Esophagus muscularis mucosa (tissue), 4 donors: ENCODE results near the gene LOXL3. TPM values are rescaled to one million over a fixed set of nuclear protein-coding genes. Genes with fewer than 3 reads are reported as not detected.

ENCODE experiments used
- DNase-seq: peaks from one replicate; pipeline ENCODE4 v3.0.0-alpha.2; 2017; ENCODE audit errors: extremely low spot score
- H3K27ac ChIP-seq, 4 donors: fragments of 200-600 bp; sonication (generic); replicated peaks in 1 of 4; 1 replicate in 3 of 4; 2 replicates in 1 of 4; pipeline ENCODE4 v1.5.1; 2016 to 2019; ENCODE audit warnings: mild to moderate bottlenecking in 1 of 4
- H3K27me3 ChIP-seq, 4 donors: fragments of 200-600 bp; sonication (generic); one replicate each; pipeline versions ENCODE4 v1.5.1 to v1.6.0; 2016 to 2019
- H3K36me3 ChIP-seq, 4 donors: fragments of 200-600 bp; sonication (generic); one replicate each; pipeline ENCODE4 v1.5.1; 2016 to 2019
- H3K4me1 ChIP-seq, 4 donors: fragments of 200-600 bp; sonication (generic); one replicate each; pipeline ENCODE4 v1.5.1; 2016 to 2019
- H3K4me3 ChIP-seq, 4 donors: fragments of 200-600 bp; sonication (generic); 1 replicate in 2 of 4; 2 replicates in 2 of 4; pipeline ENCODE4 v1.5.1; 2016 to 2019; ENCODE audit warnings: mild to moderate bottlenecking in 4 of 4, moderate library complexity in 1 of 4
- H3K9me3 ChIP-seq, 4 donors: fragments of 200-600 bp; sonication (generic); 1 replicate in 3 of 4; 2 replicates in 1 of 4; pipeline ENCODE4 v1.5.1; 2016 to 2019
- EP300 ChIP-seq: sonication (generic); formaldehyde crosslinking; IDR thresholded peaks from one replicate; pipeline ENCODE4 v1.6.1; 2017; ENCODE audit warnings: antibody characterized with exemption
- POLR2A ChIP-seq: fragments of 450-650 bp; IDR thresholded peaks from one replicate; pipeline ENCODE4 v1.6.1; 2017; ENCODE audit warnings: antibody characterized with exemption, moderate library complexity, mild to moderate bottlenecking, low read depth
- POLR2AphosphoS5 ChIP-seq, 2 donors: sonication (generic); formaldehyde crosslinking; IDR thresholded peaks; one replicate each; pipeline ENCODE4 v1.6.1; 2017; ENCODE audit warnings: antibody characterized with exemption in 2 of 2
- WGBS: methylation state at CpG from one replicate; pipeline ENCODE4 v1.1.5; 2018; 5-methylcytosine and 5-hydroxymethylcytosine counted together
- intact Hi-C: fragments of 100-400 bp; cut with DNase I; formaldehyde crosslinking; loops from one replicate; pipeline ENCODE4 v1.15.1; 2023
- total RNA-seq, 4 donors: library from RNA; depleted of rRNA; stranded (reverse); fragments of >200 nt; gene quantifications; one replicate each; pipeline versions ENCODE4 v1.1.0 to v1.2.1, GENCODE V29; 2016
- TF ChIP-seq, protein P1 (sequence below), 3 experiments: fragments of 200-600 bp in 2 of 3; fragments of 450-650 bp in 1 of 3; sonication (generic) in 2 of 3; IDR thresholded peaks; one replicate each; pipeline ENCODE4 v1.5.1; 2017 to 2019; ENCODE audit warnings: antibody characterized with exemption in 3 of 3, mild to moderate bottlenecking in 2 of 3, moderate library complexity in 1 of 3

LOXL3 gene
- total RNA-seq, 4 donors from 2014 or later, result 7.1 to 8.6 (median 7.7) TPM

DNA sequence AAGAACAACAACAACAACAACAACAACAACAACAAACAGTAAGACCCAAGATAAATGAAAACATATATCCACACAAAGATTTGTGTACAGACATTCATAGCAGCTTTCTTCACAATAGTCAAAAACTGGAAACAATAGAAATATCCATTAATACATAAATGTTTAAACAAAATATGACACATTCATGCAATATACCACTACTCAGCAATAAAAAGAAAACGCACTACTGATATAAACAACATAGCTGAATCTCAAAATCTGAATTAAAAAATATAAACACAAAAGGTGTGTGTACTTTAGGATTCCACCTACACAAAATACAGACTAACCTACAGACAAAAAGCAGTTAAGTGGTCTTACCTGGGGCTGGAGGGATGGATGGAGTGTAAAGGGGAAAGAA is 42.8 kb upstream of the LOXL3 start:
- peaks cover 0 to 60% (median 2%) of the 10 kb centered on the region in 4 donors for H3K27me3 ChIP-seq
- intact Hi-C loops, result no loop called here
- 56% methylated on average over 1 of the region's 1 CpG for WGBS

DNA sequence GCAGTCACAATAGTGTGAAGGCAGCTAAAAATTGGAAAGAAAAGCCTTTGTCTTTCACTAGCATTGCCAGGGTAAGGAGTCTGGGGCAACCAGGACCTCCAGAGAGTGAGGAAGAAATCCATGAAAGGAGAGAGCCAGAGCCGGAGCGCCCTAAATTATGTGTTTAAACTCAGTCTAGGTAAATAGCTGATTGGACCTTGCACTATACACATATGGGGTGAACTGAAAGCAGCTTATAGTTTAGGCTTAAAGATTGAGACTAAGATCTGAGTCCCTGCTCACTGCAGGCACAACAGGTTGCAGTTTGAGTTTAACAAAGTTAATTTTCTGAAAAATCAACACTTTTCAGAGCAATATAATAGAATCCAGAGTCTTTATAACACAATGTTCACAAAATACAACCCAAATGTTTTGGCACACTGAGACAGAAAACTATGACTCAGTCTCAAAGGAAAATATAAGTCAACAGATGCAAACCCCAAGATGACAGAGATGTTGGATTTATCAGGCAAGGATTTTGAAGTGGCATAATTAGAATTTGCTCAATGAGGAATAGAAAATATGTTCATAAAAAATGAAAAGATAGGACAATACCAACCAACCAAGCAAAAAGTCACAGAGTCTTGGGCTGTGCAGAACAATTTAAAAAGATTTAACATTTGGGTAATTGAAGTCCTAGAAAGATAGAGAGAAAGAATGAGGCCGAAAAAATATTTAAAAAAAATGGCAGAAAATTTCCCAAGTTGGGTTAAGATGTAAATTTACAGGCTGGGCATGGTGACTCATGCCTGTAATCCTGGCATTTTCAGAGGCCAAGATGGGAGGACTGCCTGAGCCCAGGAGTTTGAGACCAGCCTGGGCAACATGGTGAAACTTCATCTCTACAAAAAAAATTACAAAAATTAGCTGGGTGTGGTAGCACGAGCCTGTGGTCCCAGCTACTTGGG is 40.4 kb upstream of the LOXL3 start:
- no peaks in the 10 kb centered on the region for H3K36me3 ChIP-seq
- H3K9me3 ChIP-seq, result no peaks in the 10 kb centered on the region
- DNase-seq, result no peak
- no peak overlapping the region for H3K27ac ChIP-seq
- H3K27me3 ChIP-seq, result peaks cover 0 to 68% (median 2%) of the 10 kb centered on the region in 4 donors
- no peaks in the 10 kb centered on the region for H3K4me1 ChIP-seq
- intact Hi-C loops, result no loop called here
- no peak overlapping the region for H3K4me3 ChIP-seq
- 80% methylated on average over 4 of the region's 4 CpGs for WGBS
- no peak for TF ChIP-seq POLR2AphosphoS5 (IDR thresholded peaks at IDR 0.05)
- TF ChIP-seq EP300, result no peak
- no peak for TF ChIP-seq POLR2A

More for the DNA sequence above, 42.8 kb upstream of the LOXL3 start:
- Histone ChIP-seq H3K4me3 (no peak overlapping the region), H3K36me3 (no peaks in the 10 kb centered on the region), H3K4me1 (no peaks in the 10 kb centered on the region), H3K27ac (no peak overlapping the region), H3K9me3 (no peaks in the 10 kb centered on the region)
- TF ChIP-seq POLR2AphosphoS5 (IDR thresholded peaks at IDR 0.05) (no peak), EP300 (no peak), POLR2A (no peak)
- TF ChIP-seq, protein P1, sequence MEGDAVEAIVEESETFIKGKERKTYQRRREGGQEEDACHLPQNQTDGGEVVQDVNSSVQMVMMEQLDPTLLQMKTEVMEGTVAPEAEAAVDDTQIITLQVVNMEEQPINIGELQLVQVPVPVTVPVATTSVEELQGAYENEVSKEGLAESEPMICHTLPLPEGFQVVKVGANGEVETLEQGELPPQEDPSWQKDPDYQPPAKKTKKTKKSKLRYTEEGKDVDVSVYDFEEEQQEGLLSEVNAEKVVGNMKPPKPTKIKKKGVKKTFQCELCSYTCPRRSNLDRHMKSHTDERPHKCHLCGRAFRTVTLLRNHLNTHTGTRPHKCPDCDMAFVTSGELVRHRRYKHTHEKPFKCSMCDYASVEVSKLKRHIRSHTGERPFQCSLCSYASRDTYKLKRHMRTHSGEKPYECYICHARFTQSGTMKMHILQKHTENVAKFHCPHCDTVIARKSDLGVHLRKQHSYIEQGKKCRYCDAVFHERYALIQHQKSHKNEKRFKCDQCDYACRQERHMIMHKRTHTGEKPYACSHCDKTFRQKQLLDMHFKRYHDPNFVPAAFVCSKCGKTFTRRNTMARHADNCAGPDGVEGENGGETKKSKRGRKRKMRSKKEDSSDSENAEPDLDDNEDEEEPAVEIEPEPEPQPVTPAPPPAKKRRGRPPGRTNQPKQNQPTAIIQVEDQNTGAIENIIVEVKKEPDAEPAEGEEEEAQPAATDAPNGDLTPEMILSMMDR (IDR thresholded peaks at IDR 0.05), result no peak
- no peak for DNase-seq

- no peak overlapping the region for H3K4me3 ChIP-seq
- intact Hi-C loops, result loop anchor here (5.0 kb wide), 1 partner anchor 61 kb away; the partner anchor contains the start of genes AUP1, DQX1 and HTRA2
- TF ChIP-seq EP300 (no peak), POLR2AphosphoS5 (IDR thresholded peaks at IDR 0.05) (no peak), POLR2A (no peak)
- TF ChIP-seq, protein P1 (IDR thresholded peaks at IDR 0.05), result no peak
- no peaks in the 10 kb centered on the region for H3K9me3 ChIP-seq
- H3K27ac ChIP-seq, result no peak overlapping the region
- DNase-seq, result no peak
- peaks cover 0 to 5% (median 0%) of the 10 kb centered on the region in 4 donors for H3K4me1 ChIP-seq
- WGBS, result 68% methylated on average over 2 of the region's 2 CpGs
- H3K27me3 ChIP-seq, result peaks cover 0 to 37% (median 0%) of the 10 kb centered on the region in 4 donors
- no peaks in the 10 kb centered on the region for H3K36me3 ChIP-seq
These were observed 34.9 kb upstream of the LOXL3 start for GRCh38 chr2:74588664-74589063.

GRCh38 chr2:74587664-74588277 is 34.0 kb upstream of the LOXL3 start:
- TF ChIP-seq, protein P1 (IDR thresholded peaks at IDR 0.05), result peak; percentile 71 to 80 (median 73)
- TF ChIP-seq POLR2AphosphoS5 (IDR thresholded peaks at IDR 0.05) (peak in 1 of 2 donors; percentile 58), POLR2A (no peak), EP300 (no peak)
- Histone ChIP-seq H3K4me1 (peaks cover 0 to 5% (median 0%) of the 10 kb centered on the region in 4 donors), H3K27me3 (peaks cover 0 to 28% (median 0%) of the 10 kb centered on the region in 4 donors), H3K36me3 (no peaks in the 10 kb centered on the region), H3K4me3 (no peak overlapping the region), H3K9me3 (no peaks in the 10 kb centered on the region), H3K27ac (no peak overlapping the region)
- DNase-seq, result no peak
- intact Hi-C loops, result loop anchor here (1.0 to 5.0 kb wide), 2 partner anchors 60 to 103 kb away; partner anchors contain the start of genes AUP1, DQX1 and HTRA2
- 21% methylated on average over 6 of the region's 6 CpGs for WGBS
